Peyer's patch (tissue), 4 donors: Measurements from ENCODE around the gene MAP2K3. TPM values are rescaled to one million over a fixed set of nuclear protein-coding genes. Genes with fewer than 3 reads are reported as not detected.

Experiments
- DNase-seq, 3 donors: peaks; one replicate each; pipeline ENCODE4 v3.0.0-alpha.2; 2017 to 2019
- H3K27ac ChIP-seq, 4 donors: fragments of 200-600 bp; sonication (generic); one replicate each; pipeline ENCODE4 v1.5.1; 2016 to 2019
- H3K27me3 ChIP-seq, 2 donors: fragments of 200-600 bp; sonication (generic); one replicate each; pipeline ENCODE4 v1.5.1; 2019
- H3K36me3 ChIP-seq, 3 donors: fragments of 200-600 bp; sonication (generic); one replicate each; pipeline ENCODE4 v1.5.1; 2016 to 2019
- H3K4me1 ChIP-seq, 4 donors: fragments of 200-600 bp; sonication (generic); one replicate each; pipeline ENCODE4 v1.5.1; 2016 to 2019
- H3K4me3 ChIP-seq, 4 donors: fragments of 200-600 bp; sonication (generic); 1 replicate in 3 of 4; 2 replicates in 1 of 4; pipeline ENCODE4 v1.5.1; 2016 to 2019; ENCODE audit warnings: mild to moderate bottlenecking in 1 of 4
- H3K9me3 ChIP-seq, 4 donors: fragments of 200-600 bp; sonication (generic); one replicate each; pipeline ENCODE4 v1.5.1; 2016 to 2019; ENCODE audit warnings: mild to moderate bottlenecking in 1 of 4
- CTCF ChIP-seq, 6 experiments: fragments of 450-650 bp in 4 of 6; fragments of 200-600 bp in 2 of 6; sonication (generic) in 1 of 6; IDR thresholded peaks; one replicate each; pipeline ENCODE4 v1.5.1; 2017 to 2019; ENCODE audit warnings: antibody characterized with exemption in 6 of 6, mild to moderate bottlenecking in 3 of 6, moderate library complexity in 1 of 6
- POLR2A ChIP-seq, 2 donors: fragments of 450-650 bp; IDR thresholded peaks; one replicate each; pipeline ENCODE4 v1.5.1; 2017; ENCODE audit warnings: antibody characterized with exemption in 2 of 2, mild to moderate bottlenecking in 2 of 2, moderate library complexity in 2 of 2
- total RNA-seq, 4 donors: library from RNA; depleted of rRNA; stranded (reverse); fragments of >200 nt; gene quantifications; one replicate each; pipeline ENCODE4 v1.1.0, GENCODE V29; 2016

MAP2K3 gene
- total RNA-seq, 4 donors from 2014 or later, result 54.5 to 133 (median 102) TPM

- no peak for DNase-seq
- H3K36me3 ChIP-seq, result no peaks in the 10 kb centered on the region
- no peak for TF ChIP-seq POLR2A (IDR thresholded peaks at IDR 0.05)
- TF ChIP-seq CTCF (IDR thresholded peaks at IDR 0.05), result no peak
- no peak overlapping the region for H3K27ac ChIP-seq
- H3K4me1 ChIP-seq, result peaks cover 0 to 13% (median 2%) of the 10 kb centered on the region in 4 donors
- no peaks in the 10 kb centered on the region for H3K27me3 ChIP-seq
- no peaks in the 10 kb centered on the region for H3K9me3 ChIP-seq
- H3K4me3 ChIP-seq, result no peak overlapping the region
Measured at GRCh38 chr17:21277332-21277731, 7.2 kb upstream of the MAP2K3 start.

GRCh38 chr17:21278450-21279197 lies 5.9 kb upstream of the MAP2K3 start:
- TF ChIP-seq POLR2A (IDR thresholded peaks at IDR 0.05) (no peak), CTCF (IDR thresholded peaks at IDR 0.05) (peak in 3 of 6 experiments; percentile 31 to 51 (median 41))

GRCh38 chr17:21279198-21279535 lies 5.3 kb upstream of the MAP2K3 start:
- Histone ChIP-seq H3K9me3 (no peaks in the 10 kb centered on the region), H3K4me3 (no peak overlapping the region), H3K27ac (peak overlapping the region in 1 of 4 donors; percentile 74), H3K36me3 (no peaks in the 10 kb centered on the region), H3K27me3 (no peaks in the 10 kb centered on the region), H3K4me1 (peaks cover 0 to 19% (median 5%) of the 10 kb centered on the region in 4 donors)
- TF ChIP-seq POLR2A (IDR thresholded peaks at IDR 0.05) (no peak), CTCF (IDR thresholded peaks at IDR 0.05) (no peak)
- no peak for DNase-seq

More at GRCh38 chr17:21278450-21279197, 5.9 kb upstream of the MAP2K3 start:
- H3K9me3 ChIP-seq, result no peaks in the 10 kb centered on the region
- DNase-seq, result peak; percentile 62 to 88 (median 82)
- H3K27ac ChIP-seq, result peak overlapping the region in 2 of 4 donors; percentile 51 to 74
- no peak overlapping the region for H3K4me3 ChIP-seq
- peaks cover 0 to 16% (median 3%) of the 10 kb centered on the region in 4 donors for H3K4me1 ChIP-seq
- H3K36me3 ChIP-seq, result no peaks in the 10 kb centered on the region
- no peaks in the 10 kb centered on the region for H3K27me3 ChIP-seq

- H3K27ac ChIP-seq, result no peak overlapping the region
- TF ChIP-seq CTCF (IDR thresholded peaks at IDR 0.05), result no peak
- no peak for TF ChIP-seq POLR2A (IDR thresholded peaks at IDR 0.05)
- no peak for DNase-seq
Measured at GRCh38 chr17:21279582-21279981, 4.9 kb upstream of the MAP2K3 start.

GRCh38 chr17:21280081-21280518 lies 4.4 kb upstream of the MAP2K3 start:
- H3K9me3 ChIP-seq, result no peaks in the 10 kb centered on the region
- peaks cover 0 to 17% (median 4%) of the 10 kb centered on the region in 4 donors for H3K4me1 ChIP-seq
- no peaks in the 10 kb centered on the region for H3K27me3 ChIP-seq
- no peak overlapping the region for H3K27ac ChIP-seq
- DNase-seq, result peak; percentile 87 to 95 (median 91)
- peak; percentile 88 to 98 (median 98) for TF ChIP-seq CTCF (IDR thresholded peaks at IDR 0.05)
- TF ChIP-seq POLR2A (IDR thresholded peaks at IDR 0.05), result no peak
- H3K36me3 ChIP-seq, result no peaks in the 10 kb centered on the region
- H3K4me3 ChIP-seq, result no peak overlapping the region

More at GRCh38 chr17:21279582-21279981, 4.9 kb upstream of the MAP2K3 start:
- H3K36me3 ChIP-seq, result no peaks in the 10 kb centered on the region
- peaks cover 0 to 19% (median 5%) of the 10 kb centered on the region in 4 donors for H3K4me1 ChIP-seq
- H3K9me3 ChIP-seq, result no peaks in the 10 kb centered on the region
- H3K27me3 ChIP-seq, result no peaks in the 10 kb centered on the region
- no peak overlapping the region for H3K4me3 ChIP-seq
